Measurements from ENCODE around the gene IFNLR1.
A peak's percentile ranks its signal among the peaks of the same experiment; 100 is the strongest.

The IFNLR1 gene

DNA sequence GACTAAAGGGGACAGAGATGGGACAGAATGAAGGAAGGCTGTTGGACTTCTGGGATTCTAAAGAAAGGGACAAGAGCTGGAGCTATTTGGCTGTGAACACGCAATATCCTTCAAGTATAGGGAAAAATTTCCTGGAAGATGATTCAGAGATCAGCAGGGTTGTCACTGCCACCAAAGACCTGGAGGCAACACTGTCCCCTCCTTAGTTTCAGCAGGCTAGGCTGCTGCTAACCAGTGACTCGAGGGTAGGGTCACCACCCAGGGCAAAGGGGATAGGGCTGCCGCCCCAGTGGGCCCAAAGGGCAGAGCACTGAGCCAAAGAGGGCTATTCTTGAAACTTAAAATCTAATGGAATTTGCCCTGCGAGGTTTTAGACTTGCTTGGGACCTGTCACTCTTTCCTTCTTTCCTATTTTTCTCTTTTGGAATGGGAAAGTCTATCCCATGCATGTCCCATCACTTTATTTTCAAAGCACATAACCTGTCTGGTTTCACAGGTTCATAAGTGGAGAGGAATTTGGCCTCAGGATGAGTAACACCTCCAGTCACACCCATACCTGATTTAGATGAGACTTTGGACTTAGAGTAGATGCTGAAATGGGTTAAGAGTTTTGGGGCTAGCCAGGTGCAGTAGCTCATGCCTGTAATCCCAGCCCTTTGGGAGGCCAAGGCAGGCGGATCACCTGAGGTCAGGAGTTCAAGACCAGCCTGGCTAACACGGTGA lies 11.9 kb downstream of the IFNLR1 start:
- no peak for DNase-seq

DNA sequence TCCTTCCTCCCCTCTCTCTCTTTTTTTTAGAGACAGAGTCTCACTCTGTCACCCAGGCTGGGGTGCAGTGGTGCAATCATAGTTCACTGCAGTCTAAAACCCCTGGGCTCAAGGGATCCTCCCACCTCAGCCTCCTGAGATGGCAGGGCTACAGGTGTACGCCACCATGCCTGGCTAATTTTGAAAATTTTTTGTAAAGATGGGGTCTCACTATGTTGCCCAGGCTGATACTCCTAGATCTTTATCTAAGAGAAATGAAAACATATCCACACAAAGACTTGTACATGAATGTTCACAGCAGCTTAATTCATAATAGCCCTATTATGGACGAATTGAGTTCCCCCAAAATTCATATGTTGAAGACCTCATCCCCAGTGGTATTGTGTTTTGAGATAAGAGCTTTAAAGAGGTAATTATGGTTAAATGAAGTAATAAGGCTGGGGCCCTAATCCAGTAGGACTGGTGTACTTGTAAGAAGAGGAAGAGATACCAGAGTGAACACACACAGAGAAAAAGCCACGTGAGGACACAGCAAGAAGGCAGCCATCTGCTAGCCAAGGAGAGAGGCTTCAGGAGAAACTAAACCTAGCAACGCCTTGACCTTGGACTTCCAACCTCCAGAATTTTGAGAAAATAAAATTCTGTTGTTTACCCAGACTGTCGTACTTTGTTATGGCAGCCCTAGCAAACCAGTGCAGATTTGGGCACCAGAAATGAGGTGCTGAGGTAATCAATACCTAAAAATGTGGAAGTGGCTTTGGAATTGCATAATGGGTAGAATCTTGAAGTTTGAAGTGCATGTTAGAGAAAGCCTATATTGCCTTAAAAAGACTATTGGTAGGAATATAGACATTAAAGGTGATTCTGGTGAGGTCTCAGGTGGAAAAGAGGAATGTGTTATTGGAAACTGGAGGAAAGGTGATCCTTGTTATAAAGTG lies 13.2 kb downstream of the IFNLR1 start:
- no peak for DNase-seq

- DNase-seq: no peak
These were observed 14.5 kb downstream of the IFNLR1 start for GRCh38 chr1:24172598-24172997.

- no peak for DNase-seq
These were observed 17.8 kb downstream of the IFNLR1 start for GRCh38 chr1:24169286-24169685.

- DNase-seq: no peak
These were observed 18.8 kb downstream of the IFNLR1 start for GRCh38 chr1:24168245-24168644.

DNA sequence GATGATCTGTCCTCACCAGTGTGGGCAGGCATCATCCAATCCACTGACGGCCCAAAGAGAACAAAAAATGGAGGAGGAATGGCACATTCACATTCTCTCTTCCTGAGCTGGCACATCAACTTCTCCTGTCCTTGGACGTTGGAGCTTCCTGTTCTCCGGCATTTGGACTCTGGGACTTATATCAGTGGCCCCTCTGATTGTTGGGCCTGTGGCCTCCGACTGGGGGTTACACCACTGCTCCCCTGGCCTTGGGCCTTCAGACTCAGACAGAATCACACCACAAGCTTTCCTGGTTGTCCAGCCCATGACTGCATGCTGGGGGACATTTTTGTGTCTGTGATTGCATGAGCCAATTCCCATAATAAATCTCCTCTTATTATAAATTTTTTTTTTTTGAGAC lies 20.1 kb downstream of the IFNLR1 start:
- no peak for DNase-seq

- DNase-seq: no peak
These were observed 21.6 kb downstream of the IFNLR1 start for GRCh38 chr1:24165500-24165899.

DNA sequence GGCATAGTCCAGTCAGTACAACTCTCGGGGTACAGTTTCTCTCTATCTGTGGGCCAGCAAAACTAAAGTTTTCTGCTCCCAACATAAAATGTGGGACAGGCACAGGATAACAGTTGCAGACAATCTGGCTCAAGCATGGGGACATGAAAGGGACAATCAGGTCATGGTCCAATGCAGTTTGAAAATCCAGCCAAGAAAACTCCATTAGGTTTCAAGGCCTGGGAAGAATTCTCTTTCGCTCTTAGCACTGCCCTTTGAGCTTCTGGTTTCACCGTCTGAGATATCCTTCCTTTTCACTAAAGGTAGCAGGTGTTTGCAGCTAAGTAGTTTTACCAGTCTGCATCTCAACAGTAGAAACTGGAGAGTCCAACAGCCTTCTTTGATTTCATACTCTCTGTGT lies 23.1 kb downstream of the IFNLR1 start:
- no peak for DNase-seq

DNA sequence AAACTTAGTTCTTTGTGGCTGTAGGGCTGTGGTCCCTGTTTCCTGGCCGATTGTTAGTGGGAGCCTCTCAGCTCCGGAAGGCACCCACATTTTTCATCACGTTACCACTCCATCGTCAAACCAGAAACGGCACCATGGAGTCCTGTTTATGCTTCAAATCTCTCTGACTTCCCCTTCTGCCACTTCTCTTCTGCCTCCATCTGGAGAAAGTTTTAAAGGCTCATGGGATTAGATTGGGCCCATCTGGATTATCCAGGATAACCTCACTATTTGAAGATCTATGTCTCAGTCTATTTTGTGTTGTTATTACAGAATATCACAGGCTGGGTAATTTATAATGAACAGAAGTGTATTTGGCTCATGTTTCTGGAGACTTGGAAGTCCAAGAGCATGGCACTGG lies 24.9 kb downstream of the IFNLR1 start:
- no peak for DNase-seq

GRCh38 chr1:24161270-24161669 lies 25.8 kb downstream of the IFNLR1 start:
- no peak for DNase-seq

- no peak for DNase-seq
These were observed 27.7 kb downstream of the IFNLR1 start for GRCh38 chr1:24159366-24159765.

DNA sequence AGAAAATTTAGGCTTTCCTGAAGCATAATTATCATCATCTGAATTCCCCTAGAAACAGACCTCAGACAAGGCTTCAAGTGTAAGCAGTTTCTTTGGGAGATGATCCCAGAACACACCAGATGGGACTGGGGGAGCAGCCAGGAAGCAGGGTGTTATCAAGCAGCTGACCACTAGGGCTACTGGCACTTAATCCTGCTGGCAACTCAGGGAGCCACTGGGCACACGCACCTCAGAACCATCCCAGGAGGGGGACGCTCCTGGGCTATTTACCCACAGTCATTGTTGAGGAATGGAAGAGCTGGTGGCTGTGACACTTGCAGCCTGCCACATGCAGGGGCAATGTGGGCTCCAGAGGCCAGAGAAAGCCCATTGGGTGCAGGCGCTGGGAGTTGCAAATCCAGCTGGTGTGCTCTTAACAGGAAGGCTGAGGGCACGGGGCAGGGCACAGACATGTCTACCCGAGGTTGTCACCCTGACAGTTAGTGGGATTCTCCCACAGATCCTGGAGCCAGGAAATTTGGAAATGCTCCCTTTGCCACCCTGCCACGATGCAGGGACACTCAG lies 29.1 kb downstream of the IFNLR1 start:
- DNase-seq: no peak

DNA sequence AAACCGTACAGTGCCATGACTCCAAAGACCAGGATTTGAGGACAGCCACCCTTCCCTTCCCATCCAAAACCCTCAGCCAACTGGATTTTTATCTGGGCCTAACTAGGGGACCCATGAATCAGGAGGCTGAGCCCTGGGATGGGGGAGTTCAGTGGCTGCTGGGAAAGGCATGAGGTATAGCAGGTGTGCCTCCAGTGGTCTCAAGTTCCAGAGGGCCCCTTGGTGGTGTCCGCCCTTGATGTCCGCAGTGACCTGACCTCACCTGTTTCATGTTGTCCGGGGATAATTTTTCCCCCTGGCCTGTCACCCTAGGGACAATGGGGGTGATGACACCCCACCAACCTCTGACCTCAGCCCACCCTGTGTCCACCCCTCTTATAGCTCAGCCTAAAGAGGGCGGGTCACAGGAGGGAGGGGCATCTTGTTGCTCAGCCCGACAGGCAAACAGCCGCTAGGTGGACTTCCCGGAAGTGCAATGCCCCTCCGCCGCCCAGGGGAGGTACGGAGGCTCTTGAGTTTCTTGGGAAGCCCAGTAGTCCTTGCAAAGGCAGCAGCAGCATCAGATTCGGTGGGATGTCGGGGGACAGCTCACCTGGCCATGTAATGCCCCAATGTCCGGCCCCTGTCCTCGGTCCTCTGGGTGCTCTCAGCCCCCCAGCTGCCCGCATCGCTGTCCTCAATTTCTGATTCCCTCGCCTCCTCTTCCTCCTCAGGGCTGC lies 30.4 kb downstream of the IFNLR1 start:
- no peak for DNase-seq

- DNase-seq: no peak
These were observed 31.9 kb downstream of the IFNLR1 start for GRCh38 chr1:24155011-24155782.

DNA sequence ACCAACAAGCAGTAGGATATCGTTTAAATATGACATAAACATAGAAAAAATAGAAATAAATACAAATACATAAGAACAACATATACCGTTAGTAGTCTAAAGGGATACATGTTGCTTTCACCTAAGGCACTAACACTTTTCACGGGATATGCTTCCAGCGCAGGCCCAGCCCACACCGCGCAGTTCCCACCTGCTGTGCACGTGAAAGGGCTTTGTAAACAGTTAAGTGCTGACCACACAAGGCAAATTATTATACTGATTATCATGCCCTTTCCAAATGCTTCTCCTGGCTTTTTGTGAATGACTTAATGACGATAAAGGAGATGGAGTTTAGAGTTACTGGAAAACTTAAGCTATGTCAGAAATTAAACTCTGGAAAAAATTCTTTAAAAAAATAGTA lies 32.9 kb downstream of the IFNLR1 start:
- DNase-seq: no peak

DNA sequence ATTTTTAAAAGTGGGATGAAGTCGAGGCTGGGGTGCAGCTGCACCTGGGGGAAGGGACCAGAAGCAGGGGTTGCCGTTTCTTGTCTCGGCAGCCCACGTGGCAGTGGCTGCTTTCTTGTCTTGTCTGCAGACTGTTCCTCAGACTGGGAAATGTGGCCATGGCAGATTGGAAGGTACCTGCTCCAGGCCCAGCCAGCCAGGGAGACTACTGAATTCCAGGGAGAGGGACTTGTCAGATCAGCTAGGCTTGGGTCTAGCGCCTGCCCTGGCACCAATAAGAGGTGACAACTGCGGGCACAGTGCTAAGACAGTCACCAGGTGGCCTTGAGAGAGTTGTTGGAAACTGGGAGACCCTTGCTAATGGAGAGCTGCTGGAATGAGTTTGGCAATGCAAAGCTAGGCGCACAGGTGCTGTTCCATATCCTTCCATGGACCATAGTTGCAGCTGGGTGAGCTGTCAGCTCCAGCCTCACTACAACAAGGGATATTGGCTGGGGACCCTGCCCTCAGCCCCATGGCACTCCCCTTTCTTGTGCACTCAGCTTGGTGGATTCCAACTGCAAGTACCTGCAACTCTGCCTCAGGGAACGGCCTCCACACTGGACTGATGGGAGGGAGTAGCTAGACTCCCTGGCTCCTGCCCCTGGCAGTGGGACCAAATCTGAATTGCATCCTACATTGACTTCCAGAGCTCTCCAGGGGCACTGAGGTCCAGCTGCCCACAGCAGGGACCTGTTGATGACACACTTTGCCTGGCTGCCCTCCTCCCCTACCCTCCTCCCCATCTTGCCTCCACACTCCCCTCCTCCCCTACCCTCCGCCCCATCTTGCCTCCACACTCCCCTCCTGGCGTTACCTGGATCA lies 34.2 kb downstream of the IFNLR1 start:
- no peak for DNase-seq

DNA sequence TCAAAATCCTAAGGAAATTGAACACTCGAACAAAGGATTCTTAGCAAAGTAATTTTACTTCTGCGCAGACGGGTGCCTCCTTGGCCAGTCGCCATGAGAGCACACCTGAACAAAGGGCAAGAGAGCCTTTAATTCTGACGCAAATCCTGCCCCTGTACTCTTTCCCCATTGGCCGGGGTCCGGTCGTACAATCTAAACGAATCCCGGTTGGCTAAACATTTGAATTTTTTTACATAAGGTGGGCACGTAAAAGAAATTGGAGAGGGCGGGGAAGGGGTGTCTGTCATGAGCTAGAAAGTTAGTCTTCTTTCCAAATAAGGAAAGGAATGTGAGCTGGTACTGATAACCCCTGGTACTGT lies 35.9 kb downstream of the IFNLR1 start:
- no peak for DNase-seq

DNA sequence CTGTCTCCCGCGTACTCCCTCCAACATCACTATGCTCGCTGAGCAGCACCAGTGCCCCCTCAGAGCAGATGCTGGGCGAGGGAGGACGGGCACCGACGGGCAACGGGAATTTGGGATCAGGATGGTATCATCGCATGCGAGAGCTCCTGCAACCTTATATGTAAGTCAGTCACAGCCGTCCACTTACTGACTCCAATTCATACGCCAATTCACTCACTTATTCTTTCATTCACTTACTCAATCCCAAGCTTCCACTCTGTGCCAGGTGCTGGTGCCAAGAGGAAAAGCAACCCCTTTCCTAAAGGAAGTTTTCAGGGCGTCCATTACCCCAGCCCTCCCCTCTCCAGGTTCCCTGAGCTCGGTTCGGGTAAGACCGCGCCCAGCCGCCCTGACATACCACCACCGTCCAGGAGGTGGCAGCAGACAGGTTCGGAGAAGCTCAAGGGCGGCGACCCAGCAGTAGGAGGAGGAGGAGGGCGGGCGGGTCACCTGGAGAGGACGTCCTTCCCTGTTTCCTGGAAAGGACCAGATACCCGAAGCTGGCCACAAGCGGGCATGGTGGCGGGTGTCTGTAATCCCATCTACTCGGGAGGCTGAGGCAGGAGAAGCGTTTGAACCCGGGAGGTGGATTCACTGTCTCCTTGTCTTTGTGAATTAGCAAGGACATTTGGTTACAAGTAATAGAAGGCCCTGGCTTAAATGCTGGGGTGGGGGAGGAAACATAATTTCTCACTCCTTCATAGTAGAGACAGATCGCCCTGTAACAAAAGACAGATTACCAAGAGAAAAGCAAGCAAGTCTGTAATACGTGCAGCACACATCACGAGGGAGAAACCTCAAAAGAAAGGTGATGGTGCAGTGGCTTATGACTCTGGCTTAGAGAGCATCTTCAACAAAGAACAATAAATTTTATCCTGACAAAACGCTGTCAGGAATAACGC lies 36.6 kb downstream of the IFNLR1 start:
- DNase-seq: peak; percentile 72

GRCh38 chr1:24149866-24150233 lies 37.2 kb downstream of the IFNLR1 start:
- peak; percentile 59 for DNase-seq

DNA sequence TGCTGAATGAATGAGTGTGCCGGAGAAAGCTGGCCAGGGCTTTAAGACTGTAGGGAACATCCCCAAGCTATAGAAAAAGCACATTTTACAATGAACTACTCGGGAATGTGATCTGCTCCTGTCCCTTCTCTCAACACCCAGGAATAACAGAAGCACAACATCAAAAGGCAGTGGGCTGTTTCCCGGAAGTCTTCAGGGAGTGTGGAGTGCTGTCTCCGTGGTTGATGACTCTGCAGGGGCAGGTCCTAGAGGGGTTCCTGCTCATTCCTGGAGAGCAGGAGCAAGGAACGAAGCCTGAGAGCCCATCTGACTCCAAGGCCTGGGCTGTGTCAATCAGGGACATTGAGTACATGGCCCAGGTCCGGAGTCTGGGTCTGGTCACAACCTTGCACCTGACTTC lies 39.3 kb downstream of the IFNLR1 start:
- no peak for DNase-seq
